Upper lobe of left lung (tissue), 6 donors: Measurements from ENCODE around the gene TUT7. TPM values are rescaled to one million over a fixed set of nuclear protein-coding genes. Genes with fewer than 3 reads are reported as not detected.

Experiments used
- ATAC-seq, 2 donors: fragments of 200-7000 bp; cut with Tn5 transposase; one replicate each; pipeline ENCODE4 v1.9.1; 2022; ENCODE audit warnings: mild to moderate bottlenecking in 2 of 2, moderate library complexity in 2 of 2; ENCODE audit not compliant: low FRiP score in 2 of 2
- DNase-seq, 2 donors: peaks; one replicate each; pipeline ENCODE4 v3.0.0-alpha.2; 2019 to 2020
- H3K27ac ChIP-seq, 4 donors: fragments of 200-600 bp; sonication (generic); one replicate each; pipeline ENCODE4 v1.5.1; 2016 to 2019
- H3K27me3 ChIP-seq, 4 donors: fragments of 200-600 bp; sonication (generic); one replicate each; pipeline ENCODE4 v1.5.1; 2017 to 2019
- H3K36me3 ChIP-seq, 4 donors: fragments of 200-600 bp; sonication (generic); one replicate each; pipeline ENCODE4 v1.5.1; 2016 to 2019
- H3K4me1 ChIP-seq, 4 donors: fragments of 200-600 bp; sonication (generic); one replicate each; pipeline ENCODE4 v1.5.1; 2018 to 2019
- H3K4me3 ChIP-seq, 4 donors: fragments of 200-600 bp; sonication (generic); one replicate each; pipeline ENCODE4 v1.5.1; 2017 to 2019; ENCODE audit warnings: mild to moderate bottlenecking in 2 of 4, moderate library complexity in 1 of 4
- H3K9me3 ChIP-seq, 4 donors: fragments of 200-600 bp; sonication (generic); one replicate each; pipeline ENCODE4 v1.5.1; 2018 to 2019
- CTCF ChIP-seq, 6 experiments: fragments of 450-650 bp in 4 of 6; fragments of 200-600 bp in 2 of 6; sonication (generic) in 2 of 6; IDR thresholded peaks; one replicate each; pipeline ENCODE4 v1.5.1; 2016 to 2019; ENCODE audit warnings: antibody characterized with exemption in 6 of 6
- EP300 ChIP-seq, 4 donors: sonication (generic); formaldehyde crosslinking; IDR thresholded peaks; one replicate each; pipeline ENCODE4 v1.5.1; 2017; ENCODE audit warnings: antibody characterized with exemption in 4 of 4, control low read depth in 2 of 4
- POLR2A ChIP-seq, 4 donors: fragments of 450-650 bp; IDR thresholded peaks; one replicate each; pipeline ENCODE4 v1.5.1; 2016 to 2017; ENCODE audit warnings: antibody characterized with exemption in 4 of 4, mild to moderate bottlenecking in 2 of 4
- POLR2AphosphoS5 ChIP-seq, 2 donors: sonication (generic); formaldehyde crosslinking; IDR thresholded peaks; one replicate each; pipeline ENCODE4 v1.5.1; 2017; ENCODE audit warnings: antibody characterized with exemption in 2 of 2
- WGBS, 2 donors: methylation state at CpG; one replicate each; pipeline ENCODE4 v1.1.5; 2017 to 2018; 5-methylcytosine and 5-hydroxymethylcytosine counted together
- total RNA-seq, 6 donors: library from RNA; depleted of rRNA in 4 of 6; stranded (reverse); fragments of >200 nt in 4 of 6; gene quantifications; one replicate each; pipeline versions ENCODE4 v1.1.0 to v1.2.1, GENCODE V29; 2016 to 2021
- donor health status: DM: no; HTN: no; CAD: no; lungs with moderate emphysema.
- donor health status: DM: no; HTN: yes; CAD: no; lungs with severe emphysema.

TUT7 gene
- total RNA-seq, 6 donors from 2014 or later = 28.6 to 159 (median 47.3) TPM

GRCh38 chr9:86272221-86272620 lies 82.0 kb downstream of the TUT7 start:
- Histone ChIP-seq H3K4me3 (no peak overlapping the region), H3K27ac (no peak overlapping the region), H3K36me3 (peaks cover 0 to 39% (median 25%) of the 10 kb centered on the region in 4 donors), H3K9me3 (no peaks in the 10 kb centered on the region), H3K4me1 (peaks cover 0 to 15% (median 7%) of the 10 kb centered on the region in 4 donors), H3K27me3 (no peaks in the 10 kb centered on the region)
- ATAC-seq (no peak), DNase-seq (no peak)
- no peak for TF ChIP-seq EP300 (IDR thresholded peaks at IDR 0.05)
- TF ChIP-seq POLR2AphosphoS5 (IDR thresholded peaks at IDR 0.05) = no peak
- no peak for TF ChIP-seq CTCF (IDR thresholded peaks at IDR 0.05)
- no peak for TF ChIP-seq POLR2A (IDR thresholded peaks at IDR 0.05)
- 97 to 99% methylated on average over 4 of the region's 4 CpGs for WGBS, 2 donors

GRCh38 chr9:86263876-86264275 lies 90.3 kb downstream of the TUT7 start:
- H3K27ac ChIP-seq = no peak overlapping the region
- TF ChIP-seq CTCF (IDR thresholded peaks at IDR 0.05) = no peak
- no peak for TF ChIP-seq EP300 (IDR thresholded peaks at IDR 0.05)
- TF ChIP-seq POLR2AphosphoS5 (IDR thresholded peaks at IDR 0.05) = no peak
- no peak for TF ChIP-seq POLR2A (IDR thresholded peaks at IDR 0.05)
- H3K4me1 ChIP-seq = no peaks in the 10 kb centered on the region
- no peak overlapping the region for H3K4me3 ChIP-seq
- 83 to 88% methylated on average over 6 of the region's 6 CpGs for WGBS, 2 donors
- ATAC-seq (no peak), DNase-seq (no peak)
- H3K9me3 ChIP-seq = no peaks in the 10 kb centered on the region
- H3K27me3 ChIP-seq = no peaks in the 10 kb centered on the region
- H3K36me3 ChIP-seq = peaks cover 0 to 37% (median 16%) of the 10 kb centered on the region in 4 donors

- H3K9me3 ChIP-seq = no peaks in the 10 kb centered on the region
- no peak for DNase-seq
- 72 to 78% methylated on average over 4 of the region's 4 CpGs for WGBS, 2 donors
- no peaks in the 10 kb centered on the region for H3K4me1 ChIP-seq
- TF ChIP-seq CTCF (IDR thresholded peaks at IDR 0.05) = no peak
- no peak for TF ChIP-seq EP300 (IDR thresholded peaks at IDR 0.05)
- TF ChIP-seq POLR2AphosphoS5 (IDR thresholded peaks at IDR 0.05) = no peak
- TF ChIP-seq POLR2A (IDR thresholded peaks at IDR 0.05) = no peak
- peaks cover 0 to 31% (median 14%) of the 10 kb centered on the region in 4 donors for H3K36me3 ChIP-seq
- no peak overlapping the region for H3K27ac ChIP-seq
- no peak for ATAC-seq
- no peaks in the 10 kb centered on the region for H3K27me3 ChIP-seq
- H3K4me3 ChIP-seq = no peak overlapping the region
Observed at GRCh38 chr9:86262492-86262891, 91.7 kb downstream of the TUT7 start.

GRCh38 chr9:86259557-86259956 lies 94.7 kb downstream of the TUT7 start, which contains the start of gene C9orf153:
TSS of gene C9orf153 (minus strand) at chr9:86259657. CDS start at chr9:86229603, 30,054 bp downstream.
- TF ChIP-seq POLR2A (IDR thresholded peaks at IDR 0.05) (no peak), CTCF (IDR thresholded peaks at IDR 0.05) (no peak), POLR2AphosphoS5 (IDR thresholded peaks at IDR 0.05) (no peak), EP300 (IDR thresholded peaks at IDR 0.05) (no peak)
- Histone ChIP-seq H3K36me3 (peaks cover 0 to 19% (median 14%) of the 10 kb centered on the region in 4 donors), H3K4me3 (no peak within 1 kb of the TSS), H3K27me3 (no peaks in the 10 kb centered on the region), H3K4me1 (no peaks in the 10 kb centered on the region), H3K9me3 (no peaks in the 10 kb centered on the region), H3K27ac (no peak within 1 kb of the TSS)
- DNase-seq (no peak), ATAC-seq (no peak)
- 86 to 87% methylated on average over 8 of the region's 8 CpGs for WGBS, 2 donors

GRCh38 chr9:86257391-86257790 lies 96.8 kb downstream of the TUT7 start:
- Histone ChIP-seq H3K4me1 (no peaks in the 10 kb centered on the region), H3K9me3 (peaks cover 0 to 12% (median 2%) of the 10 kb centered on the region in 4 donors), H3K36me3 (no peaks in the 10 kb centered on the region), H3K27me3 (no peaks in the 10 kb centered on the region), H3K4me3 (no peak overlapping the region), H3K27ac (no peak overlapping the region)
- WGBS, 2 donors = 82 to 84% methylated on average over 2 of the region's 2 CpGs
- TF ChIP-seq CTCF (IDR thresholded peaks at IDR 0.05) (no peak), EP300 (IDR thresholded peaks at IDR 0.05) (no peak), POLR2AphosphoS5 (IDR thresholded peaks at IDR 0.05) (no peak), POLR2A (IDR thresholded peaks at IDR 0.05) (no peak)
- DNase-seq (no peak), ATAC-seq (no peak)
